BJ (cell line): Measurements from ENCODE around the gene FAF1. TPM values are rescaled to one million over a fixed set of nuclear protein-coding genes. Genes with fewer than 3 reads are reported as not detected.

ENCODE experiments used
- CTCF ChIA-PET: fragments of 350-600 bp; formaldehyde crosslinking; extraction: SDS; loops from one replicate; lab custom pipeline; 2021; ENCODE audit warnings: antibody characterized with exemption, inconsistent platforms; lab: Yijun Ruan, JAX
- POLR2A ChIA-PET: fragments of 300-600 bp; sonication (Branson Sonifier 250); formaldehyde crosslinking; extraction: SDS; loops from one replicate; lab custom pipeline; 2021; ENCODE audit warnings: antibody characterized with exemption; lab: Charles Lee
- DNase-seq: peaks from one replicate; pipeline ENCODE4 v3.0.0-alpha.2; 2011; ENCODE audit warnings: low read depth
- H3K27me3 ChIP-seq: 2 replicates; pipeline ENCODE4 v1.6.0; 2011; ENCODE audit warnings: low read length; ENCODE audit not compliant: control insufficient read depth, insufficient read depth
- H3K36me3 ChIP-seq: 2 replicates; pipeline ENCODE4 v1.5.1; 2011; ENCODE audit warnings: low read length; ENCODE audit not compliant: control insufficient read depth, insufficient read depth
- H3K4me3 ChIP-seq: 2 replicates; pipeline ENCODE4 v1.5.1; 2011; ENCODE audit warnings: low read depth, mild to moderate bottlenecking, control low read depth, low read length
- polyA plus RNA-seq: library from polyadenylated mRNA; depleted of rRNA; stranded (reverse); fragments of >200 nt; gene quantifications from 2 replicates; pipeline ENCODE4 v1.2.3, GENCODE V29; 2011
- TF ChIP-seq, protein P1 (sequence below): IDR thresholded peaks from 2 replicates; pipeline ENCODE4 v1.5.1; 2011; ENCODE audit warnings: low read depth, mild to moderate bottlenecking, control low read depth, inconsistent platforms, low read length, moderate library complexity; ENCODE audit not compliant: insufficient read depth

Gene FAF1
- polyA plus RNA-seq, 1 experiment: 15.5 TPM

DNA sequence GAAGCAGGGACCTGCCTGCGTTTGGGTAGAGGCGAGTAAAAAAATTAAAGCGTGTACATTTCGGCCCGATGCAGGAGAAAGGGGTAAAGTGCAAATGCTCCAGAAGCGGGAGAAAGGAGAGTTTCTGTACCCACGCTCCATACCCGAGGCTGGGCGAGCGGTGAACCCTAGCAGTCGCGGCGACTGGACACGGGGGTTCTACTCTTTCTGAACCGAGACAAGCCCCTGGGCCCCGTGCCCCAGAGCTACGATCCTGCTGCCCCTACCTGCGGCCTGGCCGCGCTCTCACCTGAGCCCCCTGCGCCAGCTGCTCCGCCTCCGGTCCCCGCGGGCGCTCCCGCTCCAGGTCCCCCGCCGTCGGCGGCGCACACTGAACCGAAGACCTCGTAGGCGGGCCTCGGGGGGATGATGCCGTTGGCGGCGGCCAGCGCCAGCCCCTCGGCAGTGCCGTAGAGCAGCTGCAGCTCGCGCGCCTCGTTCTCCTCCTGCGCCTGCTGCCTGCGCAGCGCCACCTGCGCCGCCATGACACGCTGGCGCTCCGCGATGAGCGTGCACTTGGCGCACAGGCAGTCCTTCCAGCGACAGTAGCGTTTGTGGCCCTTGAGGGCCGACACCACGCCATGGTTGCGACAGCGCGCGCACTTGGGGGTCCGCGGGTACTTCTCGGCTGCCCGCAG, 539.2 kb downstream of the FAF1 start:
- ChIA-PET CTCF (no interaction called here), POLR2A (no interaction called here)
- peaks cover 84% of the 10 kb centered on the region for H3K27me3 ChIP-seq
- DNase-seq: no peak
- H3K36me3 ChIP-seq: no peaks in the 10 kb centered on the region
- H3K4me3 ChIP-seq: no peak overlapping the region
- TF ChIP-seq, protein P1, sequence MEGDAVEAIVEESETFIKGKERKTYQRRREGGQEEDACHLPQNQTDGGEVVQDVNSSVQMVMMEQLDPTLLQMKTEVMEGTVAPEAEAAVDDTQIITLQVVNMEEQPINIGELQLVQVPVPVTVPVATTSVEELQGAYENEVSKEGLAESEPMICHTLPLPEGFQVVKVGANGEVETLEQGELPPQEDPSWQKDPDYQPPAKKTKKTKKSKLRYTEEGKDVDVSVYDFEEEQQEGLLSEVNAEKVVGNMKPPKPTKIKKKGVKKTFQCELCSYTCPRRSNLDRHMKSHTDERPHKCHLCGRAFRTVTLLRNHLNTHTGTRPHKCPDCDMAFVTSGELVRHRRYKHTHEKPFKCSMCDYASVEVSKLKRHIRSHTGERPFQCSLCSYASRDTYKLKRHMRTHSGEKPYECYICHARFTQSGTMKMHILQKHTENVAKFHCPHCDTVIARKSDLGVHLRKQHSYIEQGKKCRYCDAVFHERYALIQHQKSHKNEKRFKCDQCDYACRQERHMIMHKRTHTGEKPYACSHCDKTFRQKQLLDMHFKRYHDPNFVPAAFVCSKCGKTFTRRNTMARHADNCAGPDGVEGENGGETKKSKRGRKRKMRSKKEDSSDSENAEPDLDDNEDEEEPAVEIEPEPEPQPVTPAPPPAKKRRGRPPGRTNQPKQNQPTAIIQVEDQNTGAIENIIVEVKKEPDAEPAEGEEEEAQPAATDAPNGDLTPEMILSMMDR: no peak

DNA sequence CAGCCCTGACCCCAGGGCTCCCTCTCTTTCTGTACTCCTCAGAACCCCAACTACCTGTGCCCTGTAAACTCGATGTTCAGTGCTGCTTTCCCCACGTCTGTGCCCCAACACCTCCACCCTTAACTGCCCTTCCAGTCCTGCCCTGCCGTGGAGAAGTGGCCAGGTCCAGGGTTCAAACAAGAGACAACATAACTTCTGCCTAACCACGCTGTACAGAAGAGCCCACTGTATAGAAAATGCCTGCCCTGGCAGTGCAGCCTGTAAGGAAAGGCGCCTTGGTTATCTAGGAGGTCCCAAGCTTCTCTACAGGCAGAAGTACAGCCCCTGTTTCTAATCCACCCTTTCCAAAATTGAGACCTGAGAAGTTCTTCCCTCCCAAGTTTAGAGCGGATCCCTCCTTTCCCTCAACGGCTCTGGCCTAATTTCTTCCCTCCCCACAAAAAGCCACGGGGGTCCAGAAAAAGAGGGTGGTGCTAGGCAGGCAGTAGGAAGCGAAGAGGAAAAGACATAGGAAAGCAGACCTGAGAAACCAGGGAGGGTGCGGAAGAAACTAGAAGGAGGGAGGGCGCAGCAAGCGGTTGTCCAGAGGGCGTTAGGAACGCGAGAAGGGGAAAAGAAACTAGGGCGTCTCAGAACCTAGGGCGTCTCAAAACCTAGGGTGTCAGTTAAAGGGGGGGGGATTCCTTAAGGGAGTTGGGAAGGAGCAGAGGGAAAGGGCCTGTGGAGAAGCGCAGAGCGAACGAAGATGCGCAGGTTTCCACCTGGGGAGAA, 540.0 kb downstream of the FAF1 start:
- peaks cover 84% of the 10 kb centered on the region for H3K27me3 ChIP-seq
- TF ChIP-seq, protein P1: no peak
- CTCF ChIA-PET: no interaction called here
- no peaks in the 10 kb centered on the region for H3K36me3 ChIP-seq
- no peak overlapping the region for H3K4me3 ChIP-seq
- POLR2A ChIA-PET: no interaction called here
- DNase-seq: no peak

DNA sequence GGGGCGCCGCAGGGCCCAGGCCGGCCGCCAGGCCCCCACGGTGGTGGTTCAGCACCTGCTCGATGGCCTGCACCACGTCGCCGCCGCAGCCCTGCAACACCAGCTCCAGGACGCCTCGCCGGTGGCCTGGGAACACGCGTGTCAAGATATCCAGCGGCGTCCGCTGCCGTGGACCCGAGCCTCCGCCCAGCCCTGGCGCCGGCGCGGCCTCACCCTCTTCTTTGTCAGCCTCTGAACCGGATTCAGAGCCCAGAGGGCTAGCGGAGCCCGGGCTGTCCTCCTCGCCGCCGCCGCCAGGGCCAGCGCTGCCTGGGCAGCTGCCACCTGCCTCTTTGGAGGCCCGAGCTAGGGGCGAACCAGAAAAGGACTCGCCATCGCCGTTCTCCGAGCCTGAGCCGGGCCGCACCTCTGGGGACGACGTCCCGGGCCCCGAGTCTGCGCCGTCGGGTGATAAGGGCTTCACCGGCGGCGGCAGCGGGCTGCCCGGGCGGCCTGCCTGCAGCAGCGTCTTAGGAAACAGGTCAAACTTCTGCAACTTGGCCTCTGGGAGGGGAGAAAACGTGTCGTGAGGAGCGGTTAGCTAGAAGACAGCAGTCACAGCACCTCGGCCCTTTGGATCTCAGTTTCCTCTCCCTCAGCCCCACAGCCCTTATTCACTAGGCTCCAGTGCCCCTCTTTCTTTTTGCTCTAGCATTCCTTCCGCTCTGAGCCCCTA, 540.7 kb downstream of the FAF1 start:
- no peak overlapping the region for H3K4me3 ChIP-seq
- ChIA-PET CTCF (interaction anchor here (0.8 kb wide), 1 partner anchor 9 kb away, joined by 3 read pairs; no protein-coding TSS in a partner anchor), POLR2A (no interaction called here)
- H3K36me3 ChIP-seq: no peaks in the 10 kb centered on the region
- TF ChIP-seq, protein P1: no peak
- no peak for DNase-seq
- H3K27me3 ChIP-seq: peaks cover 84% of the 10 kb centered on the region

DNA sequence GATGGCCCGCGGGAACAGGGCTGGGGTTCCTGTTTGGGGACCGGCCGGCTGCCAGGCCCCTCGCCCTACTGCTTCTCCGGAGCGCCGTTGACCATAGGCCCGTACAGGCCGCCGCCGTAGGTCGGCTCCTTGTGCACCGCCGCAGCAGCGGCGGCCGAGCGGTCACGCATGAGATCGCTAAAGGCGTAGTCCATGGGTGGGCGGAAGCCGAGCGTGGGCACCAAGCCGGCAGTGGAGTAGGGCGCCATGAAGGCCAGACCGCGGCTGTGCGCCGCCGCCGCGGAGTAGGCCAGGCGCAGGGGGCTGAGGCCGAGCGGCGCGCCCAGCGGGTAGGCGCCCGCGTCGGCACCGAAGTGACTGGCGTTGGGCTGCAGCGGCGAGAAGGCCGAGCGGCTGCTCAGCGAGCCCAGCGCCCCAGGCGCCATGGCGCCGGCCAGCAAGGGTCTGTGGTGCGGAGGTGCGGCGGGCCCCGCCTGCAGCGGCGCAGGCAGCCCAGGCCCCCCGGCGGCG, 541.4 kb downstream of the FAF1 start:
- H3K27me3 ChIP-seq: peaks cover 83% of the 10 kb centered on the region
- no peak for DNase-seq
- POLR2A ChIA-PET: no interaction called here

More for the DNA sequence above, 541.4 kb downstream of the FAF1 start:
- CTCF ChIA-PET: interaction anchor here (0.8 kb wide), 1 partner anchor 9 kb away, joined by 3 read pairs; no protein-coding TSS in a partner anchor
- Histone ChIP-seq H3K4me3 (no peak overlapping the region), H3K36me3 (no peaks in the 10 kb centered on the region)
- TF ChIP-seq, protein P1: no peak
